Measurements from ENCODE around the gene SYTL5. TPM values are rescaled to one million over a fixed set of nuclear protein-coding genes. Genes with fewer than 3 reads are reported as not detected.

SYTL5 gene
- total and polyA plus RNA-seq, 2 of the 4 experiments (the other 2 are of a cell fraction) = 0.19 to 0.54 TPM

GRCh38 chrX:38138157-38138891 lies 132.0 kb downstream of the SYTL5 start:
- ATAC-seq (ENCODE audit: low read depth) = no peak
- in situ Hi-C loops (cut with MboI; ENCODE audit: low sequenced_read_pairs) = loop anchor here (25.0 kb wide), 1 partner anchor 101 kb away; no protein-coding TSS in a partner anchor

More at GRCh38 chrX:38138157-38138891, 132.0 kb downstream of the SYTL5 start:
- no peak overlapping the region for H3K27ac ChIP-seq (ENCODE audit: insufficient read depth, low read length)
- no peaks in the 10 kb centered on the region for H3K79me1 ChIP-seq (ENCODE audit: low read depth in 1 of 2, low read length in 2 of 2)
- no peak overlapping the region for H3K23ac ChIP-seq (ENCODE audit: low read depth, low read length)
- intact Hi-C loops (cut with micrococcal nuclease) = no loop called here
- H3K4me1 ChIP-seq (ENCODE audit: control insufficient read depth, insufficient read depth, low read length) = peaks cover 3% of the 10 kb centered on the region; the same call in 1 of the 2 replicates
- H4K5ac ChIP-seq (ENCODE audit: low read depth, low read length) = no peak overlapping the region
- POLR2A ChIA-PET (ENCODE audit: unreplicated experiment) = no interaction called here
- H3K4ac ChIP-seq (ENCODE audit: low read depth, low read length) = no peak overlapping the region
- no peak overlapping the region for H2BK120ac ChIP-seq (ENCODE audit: low read depth, low read length)
- TF ChIP-seq MAZ (IDR thresholded peaks at IDR 0.05; ENCODE audit: borderline replicate concordance, low read depth, low read length) = no peak
- no peak overlapping the region for H3K9ac ChIP-seq (ENCODE audit: low read depth, low read length)
- no peak overlapping the region for H3K4me3 ChIP-seq (ENCODE audit: insufficient read depth, low read depth, low read length)
- H2BK20ac ChIP-seq (ENCODE audit: low read depth, low read length) = no peak overlapping the region
- H3K56ac ChIP-seq (ENCODE audit: extremely low read depth, insufficient read depth, low read length) = no peak overlapping the region
- H3K18ac ChIP-seq (ENCODE audit: low read depth, low read length) = no peak overlapping the region
- dilution Hi-C loops (cut with HindIII; ENCODE audit: low sequenced_read_pairs, unreplicated experiment) = no loop called here
- H4K8ac ChIP-seq (ENCODE audit: low read depth in 2 of 2, low read length in 2 of 2) = no peak overlapping the region
- H3K27me3 ChIP-seq (ENCODE audit: control insufficient read depth, insufficient read depth, low read length) = no peaks in the 10 kb centered on the region; the same call in 1 of the 2 replicates
- H2AK5ac ChIP-seq (ENCODE audit: low read depth, low read length) = no peak overlapping the region
- H2AK9ac ChIP-seq (replicated peaks; ENCODE audit: low read depth, low read length, poor library complexity) = no peak overlapping the region
- H4K91ac ChIP-seq (ENCODE audit: insufficient read depth, low read depth, low read length) = no peak overlapping the region
- no peak overlapping the region for H2BK5ac ChIP-seq (ENCODE audit: low read depth, low read length, poor library complexity, severe bottlenecking)
- no peaks in the 10 kb centered on the region for H3K36me3 ChIP-seq (ENCODE audit: control insufficient read depth, insufficient read depth, low read length)
- H3K9me3 ChIP-seq (ENCODE audit: control insufficient read depth, insufficient read depth, low read length) = no peaks in the 10 kb centered on the region
- no peak overlapping the region for H2AFZ ChIP-seq (replicated peaks; ENCODE audit: low read length, poor library complexity)
- no TSS peak for BruUV-seq (replicated peaks)
- DNase-seq = no peak
- WGBS, 2 experiments (ENCODE audit: extremely low coverage in 2 of 2, insufficient read length in 1 of 2) = no CpG with 5 or more reads among the region's 2 CpGs
- H3K14ac ChIP-seq (replicated peaks; ENCODE audit: low read depth, low read length) = no peak overlapping the region
- H3K4me2 ChIP-seq (ENCODE audit: low read depth, low read length) = no peak overlapping the region
- no peaks in the 10 kb centered on the region for H3K9me1 ChIP-seq (ENCODE audit: insufficient read depth, low read length)
- no peaks in the 10 kb centered on the region for H4K20me1 ChIP-seq (ENCODE audit: insufficient read depth, low read length)
- H2BK15ac ChIP-seq (ENCODE audit: low read depth, low read length) = no peak overlapping the region
- CTCF ChIA-PET = no interaction called here

Data from IMR-90 (cell line).